ENCODE measurements around the gene BET1L.

GRCh38 chr11:212150-213100, 5.2 kb upstream of the BET1L start:
- TF ChIP-seq CTCF (IDR thresholded peaks at IDR 0.05) (no peak), POLR2AphosphoS5 (IDR thresholded peaks at IDR 0.05; ENCODE audit: low read depth, low read length) (no peak), REST (IDR thresholded peaks at IDR 0.05; ENCODE audit: insufficient read depth in 1 of 2, low read depth in 2 of 2, low read length in 1 of 2) (no peak), SIN3A (IDR thresholded peaks at IDR 0.05; ENCODE audit: borderline replicate concordance, insufficient read depth, low read depth, low read length) (no peak)

Data from Panc1 (cell line).